HTR-8/SVneo (cell line): ENCODE measurements around the gene COL23A1.
"Not testable (repeated sequence)": the region's sequence is repeated elsewhere in the genome, so short reads cannot be mapped to it uniquely, and the experiment has no call there.

Experiments
- DNase-seq: peaks from one replicate; pipeline ENCODE4 v3.0.0; 2011; ENCODE audit warnings: low spot score, mixed read lengths; ENCODE audit not compliant: insufficient read length
- FAIRE-seq: peaks from 2 replicates; lab custom pipeline; 2011; peaks lifted over from hg19 to GRCh38; lab: Jason Lieb, UNC

The COL23A1 gene

DNA sequence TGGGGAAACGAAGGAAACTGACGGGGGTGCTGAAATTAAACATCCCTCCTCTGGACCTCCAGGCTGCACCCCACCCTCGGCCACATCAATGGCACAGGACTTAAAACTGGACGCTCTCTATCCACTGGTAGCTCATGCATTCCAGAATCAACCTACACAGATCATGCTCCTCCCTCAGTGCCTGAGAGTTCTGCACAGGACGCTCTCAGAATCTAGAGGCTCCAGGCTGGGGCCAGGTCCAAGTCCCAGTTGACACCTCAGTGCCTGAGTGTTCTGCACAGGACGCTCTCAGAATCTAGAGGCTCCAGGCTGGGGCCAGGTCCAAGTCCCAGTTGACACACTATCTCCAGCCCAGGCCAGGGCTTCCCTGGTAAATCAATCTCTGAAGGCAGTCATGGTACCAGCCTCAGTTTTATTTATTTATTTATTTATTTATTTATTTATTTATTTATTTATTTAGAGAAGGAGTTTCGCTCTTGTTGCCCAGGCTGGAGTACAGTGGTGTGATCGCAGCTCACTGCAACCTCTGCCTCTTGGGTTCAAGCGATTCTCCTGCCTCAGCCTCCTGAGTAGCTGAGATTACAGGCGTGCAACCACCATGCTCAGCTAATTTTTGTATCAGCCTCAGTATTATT, 103.2 kb downstream of the COL23A1 start:
- DNase-seq, FAIRE-seq: not testable (repeated sequence)

DNA sequence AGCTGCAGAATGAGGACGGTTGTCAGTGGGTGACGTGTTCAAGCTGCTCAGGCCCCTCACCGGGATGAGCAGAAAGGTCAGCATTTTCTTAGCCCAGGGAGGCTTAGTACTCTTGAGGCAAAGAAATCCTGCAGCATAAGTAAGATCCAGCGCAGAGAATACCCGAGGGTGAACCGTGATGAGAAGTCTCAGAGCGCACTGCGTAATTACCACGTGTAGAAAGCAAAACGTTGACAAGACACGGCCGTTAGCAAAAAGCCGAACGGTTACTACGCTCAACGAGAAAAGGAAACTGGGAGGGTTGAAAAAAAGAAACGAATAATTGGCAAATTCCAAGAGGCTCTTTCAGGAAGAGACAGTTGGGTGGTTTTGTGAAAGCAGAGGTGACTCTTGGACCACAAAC, 104.0 kb downstream of the COL23A1 start:
- DNase-seq: no peak
- FAIRE-seq: no peak

DNA sequence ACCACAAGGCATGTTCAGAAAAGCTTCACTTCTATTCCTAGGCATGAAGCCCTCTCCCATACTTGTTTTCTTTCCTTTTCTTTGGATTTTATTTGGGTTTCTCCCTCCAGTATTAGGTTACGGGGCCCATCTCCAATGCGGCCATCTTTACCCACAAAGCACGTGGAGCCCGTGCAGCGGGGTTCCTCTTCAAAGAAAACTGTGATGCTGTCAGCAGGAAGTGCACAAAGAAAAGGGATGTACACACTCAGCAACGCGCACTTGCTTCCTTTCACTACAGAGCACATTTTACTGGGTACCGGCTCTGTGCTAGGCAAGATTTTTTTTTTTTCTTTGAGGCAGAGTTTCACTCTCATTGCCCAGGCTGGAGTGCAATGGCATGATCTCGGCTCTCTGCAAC, 106.6 kb downstream of the COL23A1 start:
- no peak for FAIRE-seq
- DNase-seq: no peak

DNA sequence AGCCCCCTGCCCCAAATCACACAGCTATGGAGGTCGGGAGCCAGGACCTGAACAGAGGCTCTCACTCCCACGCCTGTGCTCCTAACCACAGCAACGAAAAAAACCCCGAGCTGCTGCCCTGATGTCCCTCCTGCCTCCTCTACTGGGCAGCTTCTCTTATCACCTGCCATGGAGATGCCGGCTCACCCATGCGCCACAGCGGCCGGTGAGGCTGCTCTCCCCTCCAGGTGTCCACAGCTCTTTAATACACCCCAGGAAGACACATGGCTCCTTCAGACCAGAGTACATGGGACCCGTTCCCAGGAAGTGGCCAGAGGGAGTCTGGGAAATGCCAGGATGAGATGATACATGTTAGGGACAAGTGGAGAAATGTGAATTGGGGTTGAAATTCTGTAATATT, 110.9 kb downstream of the COL23A1 start:
- no peak for FAIRE-seq
- DNase-seq: no peak

DNA sequence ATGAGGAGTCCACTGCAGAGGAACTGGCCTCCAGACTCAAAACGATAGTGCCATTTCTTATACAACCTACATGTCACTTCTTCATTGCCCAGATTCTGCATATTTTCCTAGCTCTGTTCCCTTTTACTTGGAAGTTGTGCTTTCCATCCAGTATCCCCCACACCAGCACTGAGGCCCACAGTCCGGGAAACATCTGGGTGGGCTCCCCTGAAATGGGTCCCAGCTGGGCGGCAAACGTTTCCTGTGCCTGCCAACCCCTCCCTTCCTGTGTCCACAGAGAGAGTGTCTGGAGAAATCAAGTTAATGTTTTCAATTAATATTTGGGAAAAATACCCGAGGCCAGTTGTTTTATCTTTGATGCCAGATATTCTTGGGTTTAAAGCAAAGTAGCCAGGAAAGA, 111.8 kb downstream of the COL23A1 start:
- DNase-seq (no peak), FAIRE-seq (no peak)

DNA sequence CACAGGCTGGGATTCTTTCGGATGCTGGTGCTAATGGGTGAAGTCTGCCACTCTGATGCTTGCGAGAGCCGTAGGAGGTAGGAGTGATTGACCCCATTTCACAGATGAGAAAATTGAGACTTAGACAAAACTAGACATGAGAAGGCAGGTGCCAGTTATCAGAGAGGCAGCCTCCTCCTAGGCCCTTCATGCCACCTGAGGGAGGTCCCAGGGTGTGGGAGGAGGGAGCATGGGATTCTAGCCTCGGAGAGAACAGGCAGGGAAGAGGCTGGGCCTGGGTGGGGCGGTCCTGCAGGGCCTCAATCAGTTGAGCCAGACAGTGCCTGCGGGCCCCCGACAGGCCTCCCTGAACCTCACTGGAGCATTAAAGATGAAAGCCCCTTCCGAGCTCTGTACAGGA, 112.4 kb downstream of the COL23A1 start:
- DNase-seq: no peak
- no peak for FAIRE-seq

DNA sequence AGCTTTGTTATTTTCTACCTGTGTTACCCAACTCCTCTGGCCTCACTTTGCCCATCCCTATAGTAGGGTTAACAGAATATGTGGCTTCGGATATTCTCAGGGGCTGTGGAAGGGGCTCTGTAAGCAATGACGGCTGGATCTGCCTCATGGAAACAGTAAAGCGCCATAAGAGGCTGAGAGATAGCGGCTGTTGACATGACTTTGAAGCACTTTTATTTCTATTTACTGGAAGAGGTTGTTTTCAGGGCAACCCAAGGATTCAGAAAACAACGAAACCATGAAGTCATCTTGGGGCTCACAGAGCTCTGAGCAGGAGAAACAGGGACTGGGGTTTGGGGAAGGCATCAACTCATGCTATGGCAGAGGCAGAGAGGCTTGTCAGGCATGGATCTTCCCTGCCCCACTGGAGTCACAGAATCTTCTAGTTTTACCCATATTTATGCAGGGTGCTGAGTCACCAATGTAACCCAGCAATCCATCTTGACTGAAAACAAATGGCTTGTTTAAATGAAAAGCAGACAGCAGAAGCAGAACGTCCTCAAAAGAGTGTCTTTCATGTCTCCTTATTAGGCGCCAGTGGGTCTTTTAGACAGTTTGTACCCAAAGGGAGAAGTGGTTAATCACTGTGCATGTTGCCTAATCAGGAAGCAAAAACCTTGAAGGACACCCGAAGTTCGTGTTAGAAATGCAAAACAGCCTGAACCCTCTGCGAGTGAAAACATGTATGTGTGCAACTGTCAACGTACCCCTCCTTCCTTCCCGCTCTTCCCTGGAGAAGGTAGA, 113.0 kb downstream of the COL23A1 start:
- DNase-seq (no peak), FAIRE-seq (no peak)

DNA sequence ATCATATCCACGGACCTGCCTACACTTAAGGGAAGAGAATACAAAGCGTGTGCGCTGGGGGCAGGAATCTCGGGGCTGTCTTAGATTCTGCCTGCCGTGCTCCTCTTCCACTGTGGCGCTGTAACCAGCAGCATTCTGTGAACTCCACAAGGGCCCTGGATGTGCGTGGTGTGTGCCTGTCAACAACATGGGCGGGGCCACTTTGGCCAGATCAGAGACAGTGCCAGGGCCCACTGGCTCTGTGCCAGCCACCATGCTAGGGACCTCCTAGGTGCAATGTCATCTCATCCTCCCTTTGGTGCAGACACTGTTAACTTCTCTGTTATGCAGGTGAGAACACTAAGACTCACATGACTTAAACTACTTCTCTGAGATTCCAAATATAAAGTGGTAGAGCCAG, 113.7 kb downstream of the COL23A1 start:
- FAIRE-seq (no peak), DNase-seq (no peak)

DNA sequence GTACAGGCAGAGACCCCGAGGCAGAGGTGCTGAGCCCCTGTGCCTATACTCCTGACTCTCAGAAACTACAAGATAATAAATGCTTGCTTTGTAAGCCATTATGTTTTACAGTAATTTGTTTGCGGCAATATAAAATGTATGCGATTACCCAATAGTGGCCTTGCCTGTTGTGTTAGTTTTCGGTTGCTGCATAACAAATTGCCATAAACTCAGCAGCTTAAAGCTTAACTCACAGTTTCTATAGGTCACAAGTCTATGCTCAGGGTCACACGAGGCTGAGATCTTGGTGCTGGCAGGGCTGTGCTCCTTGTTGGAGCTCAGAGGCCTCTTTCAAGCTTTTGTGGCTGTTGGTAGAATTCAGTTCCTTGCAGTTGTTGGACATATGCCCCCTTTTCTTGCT, 114.8 kb downstream of the COL23A1 start:
- FAIRE-seq (no peak), DNase-seq (no peak)

DNA sequence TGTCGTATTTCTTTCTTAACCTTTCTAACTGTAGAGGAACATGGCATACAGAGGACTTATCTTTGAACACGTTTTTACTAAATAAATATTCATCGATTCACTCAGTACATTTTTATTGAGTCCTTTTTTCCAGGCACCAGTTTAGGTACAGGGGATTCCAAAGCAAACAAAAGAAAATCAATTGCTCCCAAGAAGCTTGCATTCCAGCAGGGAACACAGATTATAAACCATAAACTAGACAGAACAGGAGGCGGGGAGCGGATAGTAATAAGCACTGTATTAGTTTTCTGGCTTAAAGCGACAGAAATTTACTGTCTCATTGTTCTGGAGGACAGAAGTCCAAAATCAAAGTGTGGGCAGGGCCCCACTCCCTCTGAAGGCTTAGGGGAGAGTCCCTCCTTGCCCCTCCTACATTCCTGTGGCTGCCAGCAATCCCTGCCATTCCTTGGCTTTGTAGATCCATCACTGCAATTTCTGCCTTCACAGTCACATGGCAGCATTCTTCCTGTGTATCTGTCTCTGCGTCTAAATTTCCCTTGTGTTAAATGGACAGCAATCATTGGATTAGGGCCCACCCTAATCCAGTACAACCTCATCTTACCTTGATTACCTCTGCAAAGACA, 115.5 kb downstream of the COL23A1 start:
- DNase-seq (no peak), FAIRE-seq (no peak)

DNA sequence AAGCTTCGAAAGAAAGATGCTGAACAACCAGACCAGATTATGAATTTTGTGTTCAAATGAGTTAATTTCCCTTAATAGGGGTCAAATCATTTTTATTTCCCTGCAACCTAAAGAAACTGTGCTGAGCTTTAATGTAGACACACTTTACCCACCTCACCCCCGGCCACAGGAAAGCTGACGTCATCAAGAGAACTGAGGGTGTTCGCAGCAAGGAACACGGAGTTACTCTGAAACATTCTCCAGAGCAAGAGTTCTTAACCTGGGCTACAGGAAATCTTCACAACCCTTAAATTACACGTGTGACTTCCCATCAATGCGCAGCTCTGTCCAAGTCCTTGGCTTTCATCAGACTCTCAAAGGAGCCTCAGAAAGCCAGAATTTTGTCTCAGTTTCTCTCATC, 116.3 kb downstream of the COL23A1 start:
- FAIRE-seq: no peak

DNA sequence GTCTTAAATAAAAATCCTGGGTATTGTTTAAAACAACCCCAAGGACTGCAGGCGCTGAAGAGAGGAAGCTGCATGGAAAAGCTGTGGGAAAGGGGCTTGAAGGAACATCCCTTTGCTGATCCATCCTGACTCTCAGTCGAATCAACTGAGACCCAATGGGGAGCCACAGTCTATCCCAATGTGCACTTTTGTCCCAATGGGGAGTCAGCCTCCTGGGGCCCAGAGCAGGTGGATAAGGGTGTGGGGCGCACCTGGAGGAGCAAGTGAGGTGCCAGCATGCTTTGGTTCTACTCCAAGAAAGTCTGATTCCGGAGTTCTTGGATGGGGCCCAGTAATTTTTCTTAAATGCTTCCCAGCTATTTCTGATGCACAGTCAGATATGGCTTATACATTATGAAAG, 118.1 kb downstream of the COL23A1 start:
- FAIRE-seq: no peak
- no peak for DNase-seq

More for the DNA sequence above, 116.3 kb downstream of the COL23A1 start:
- no peak for DNase-seq

DNA sequence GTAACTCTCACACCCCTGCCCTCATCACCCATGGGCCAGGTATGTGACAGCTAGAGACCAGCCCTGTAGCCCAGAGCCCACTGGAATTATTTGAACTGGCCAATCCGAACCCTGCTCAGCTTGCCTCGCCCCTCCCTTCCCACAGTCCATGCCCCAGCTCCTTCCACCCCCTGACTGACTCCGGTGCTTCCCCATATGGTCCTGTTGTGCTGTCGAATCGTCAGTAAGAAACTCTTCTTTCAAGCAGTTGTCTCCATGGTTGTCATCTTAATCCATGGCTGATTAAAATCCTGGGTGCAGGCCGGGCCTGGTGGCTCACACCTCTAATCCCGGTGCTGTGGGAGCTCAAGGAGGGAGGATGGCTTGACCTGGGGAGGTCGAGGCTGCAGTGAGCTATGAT, 118.5 kb downstream of the COL23A1 start:
- FAIRE-seq (no peak), DNase-seq (no peak)

DNA sequence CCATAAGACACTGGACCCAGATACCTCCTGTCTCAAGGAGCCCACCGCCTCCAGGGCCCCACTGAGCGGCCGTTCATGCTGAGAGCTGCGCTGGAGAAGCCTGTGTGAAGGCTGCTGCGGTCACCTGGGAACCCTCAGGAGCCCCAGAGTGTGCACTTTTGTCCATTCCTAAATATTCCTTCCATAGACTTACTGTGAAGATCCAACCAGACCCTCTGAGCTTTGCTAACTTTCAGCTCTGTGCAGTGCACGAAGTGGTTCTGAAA, 119.5 kb downstream of the COL23A1 start:
- FAIRE-seq (no peak), DNase-seq (no peak)

DNA sequence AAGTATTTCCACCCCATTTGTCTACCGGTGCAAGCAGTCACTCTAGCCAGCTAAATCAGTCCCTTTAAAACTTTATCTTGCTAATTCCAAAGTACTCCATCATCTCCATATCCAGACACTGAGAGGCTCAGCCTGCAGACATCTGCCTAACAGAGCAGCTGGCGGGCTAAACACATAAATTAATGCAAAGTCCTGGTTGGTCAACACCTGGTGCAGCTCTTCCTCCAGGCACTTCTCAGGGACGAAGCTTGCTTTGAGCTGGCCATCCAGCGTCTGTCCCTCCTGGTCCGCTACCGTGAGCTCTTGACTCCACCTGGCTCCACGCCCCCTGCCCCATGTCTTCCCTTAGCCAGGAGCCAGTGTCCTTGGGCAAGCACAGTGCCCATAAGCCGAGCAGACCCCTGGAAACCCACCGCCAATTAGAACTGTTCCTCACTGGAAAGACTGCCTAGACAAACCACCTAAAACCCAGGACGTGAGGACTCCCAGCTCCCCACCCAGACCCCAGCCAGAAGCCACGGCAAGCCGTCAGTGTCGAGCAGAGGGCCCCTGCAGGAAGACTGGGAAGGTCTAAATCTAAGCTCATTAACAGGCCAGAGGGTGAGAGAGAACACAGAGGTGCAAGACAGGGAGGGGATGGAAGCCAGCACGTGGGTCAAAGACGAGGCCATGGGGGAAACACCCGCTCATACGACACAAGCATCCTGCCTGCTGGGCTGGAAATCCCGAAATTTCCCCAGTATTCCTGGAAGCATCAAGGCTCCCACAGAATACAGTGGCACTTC, 120.0 kb downstream of the COL23A1 start:
- DNase-seq (no peak), FAIRE-seq (no peak)

DNA sequence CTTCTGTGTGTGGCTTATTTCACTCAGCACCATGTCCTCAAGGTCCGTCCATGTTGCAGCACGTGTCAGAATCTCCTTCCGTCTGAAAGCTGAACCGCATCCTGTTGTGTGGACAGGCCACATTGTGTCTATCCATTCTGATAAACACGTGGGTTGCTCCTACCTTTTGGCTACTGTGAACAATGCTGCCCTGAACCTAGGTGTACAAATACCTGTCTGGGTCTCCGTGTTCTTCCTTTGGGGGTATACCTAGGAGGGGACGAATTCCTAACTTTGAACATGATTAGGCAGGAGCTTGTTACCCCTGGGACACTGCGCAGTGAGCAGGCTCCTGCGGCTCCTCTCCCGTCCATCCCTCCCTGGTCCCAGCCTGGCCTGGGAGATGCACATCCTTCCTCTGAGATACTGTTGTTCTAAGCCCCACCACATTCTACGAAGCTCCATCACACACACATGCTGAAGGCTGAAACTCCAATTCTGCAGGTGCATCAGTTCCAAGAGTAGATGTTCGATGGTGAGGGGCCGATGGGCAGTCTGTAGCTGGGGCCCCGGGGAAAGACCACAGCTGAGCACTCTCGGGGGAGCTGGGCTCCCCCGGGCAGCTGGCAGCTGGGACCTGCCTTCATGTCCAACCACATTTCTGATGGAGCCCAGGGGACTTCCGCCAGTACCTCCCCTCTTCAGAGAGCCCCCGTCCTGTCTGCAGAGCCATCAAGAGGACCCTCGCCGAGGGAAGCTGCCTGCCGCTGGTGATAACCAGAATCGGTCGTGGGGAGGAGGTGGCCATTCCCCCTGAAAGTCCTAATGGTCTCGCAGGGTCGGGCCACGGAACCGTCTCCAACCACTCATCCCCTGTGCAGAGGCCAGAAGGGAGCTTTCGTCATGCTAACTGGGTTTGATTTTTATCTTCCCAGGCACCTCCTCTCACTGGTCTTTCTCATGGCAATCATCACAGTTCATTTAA, 120.9 kb downstream of the COL23A1 start:
- DNase-seq: no peak
- no peak for FAIRE-seq

DNA sequence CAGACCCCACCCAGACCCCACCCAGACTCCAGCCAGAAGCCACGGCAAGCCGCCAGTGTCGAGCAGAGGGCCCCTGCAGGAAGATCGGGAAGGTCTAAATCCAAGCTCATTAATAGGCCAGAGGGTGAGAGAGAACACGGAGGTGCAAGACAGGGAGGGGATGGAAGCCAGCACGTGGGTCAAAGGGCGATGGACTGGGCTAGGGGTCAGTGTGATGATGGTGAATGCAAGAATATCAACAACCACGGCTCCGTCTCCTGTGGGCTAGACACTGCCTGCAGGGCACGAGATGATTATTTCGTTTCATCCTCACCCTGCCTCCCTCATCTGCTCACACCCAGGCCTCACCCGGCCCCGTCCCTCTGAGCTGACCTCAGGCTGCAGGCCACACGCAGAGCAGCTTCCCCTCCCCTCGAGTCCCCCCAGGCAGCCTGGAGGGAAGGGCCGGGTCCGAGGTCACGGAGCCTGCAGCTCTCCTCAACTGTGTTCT, 122.0 kb downstream of the COL23A1 start:
- no peak for FAIRE-seq
- DNase-seq: no peak

DNA sequence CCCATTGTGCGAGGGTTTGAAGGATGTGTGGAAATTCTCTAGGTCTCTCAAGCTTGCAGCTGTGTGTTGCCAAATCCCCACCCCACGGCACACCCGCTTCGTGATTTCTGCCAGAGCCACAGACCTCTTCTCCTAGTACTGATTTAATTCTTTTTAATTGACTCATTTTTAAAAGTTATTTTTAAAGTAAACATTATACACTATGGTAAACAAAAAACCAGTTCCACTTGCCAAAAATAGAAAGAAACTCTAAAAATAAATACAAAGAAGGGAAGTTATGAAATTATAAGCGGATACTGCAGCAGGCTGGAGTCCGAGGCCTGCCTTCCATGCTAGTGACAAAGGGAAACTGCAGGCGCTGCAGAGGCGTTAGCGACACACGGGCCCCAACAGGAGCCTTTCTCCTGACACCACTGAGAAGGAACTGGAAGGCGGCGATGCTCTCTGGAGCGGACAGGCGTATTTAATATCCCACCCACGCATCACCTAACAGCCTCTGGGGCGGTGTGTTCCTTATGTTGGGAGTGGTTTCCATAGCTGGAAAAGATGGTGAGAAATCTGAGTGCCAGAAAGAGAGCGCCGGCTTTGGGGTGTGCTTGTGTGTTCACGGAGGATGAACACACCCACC, 122.5 kb downstream of the COL23A1 start:
- no peak for FAIRE-seq
- no peak for DNase-seq

DNA sequence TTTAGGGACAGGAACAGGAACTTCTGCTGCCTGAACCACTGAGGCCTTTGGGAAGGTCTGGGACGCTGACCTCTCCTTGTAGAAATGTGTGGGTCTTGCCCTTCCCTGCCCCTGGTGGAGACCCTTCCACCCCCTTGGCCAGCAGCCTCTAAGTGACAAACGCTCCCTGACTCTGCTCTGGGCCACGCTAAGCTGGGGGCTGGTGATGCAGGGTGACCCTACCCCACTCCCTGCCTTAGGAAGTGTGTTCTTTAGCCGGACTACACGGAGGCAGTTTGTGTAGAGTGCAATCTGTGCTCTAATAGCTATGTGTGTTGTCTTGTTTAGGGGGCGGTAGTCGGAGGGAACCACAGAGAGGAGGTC, 123.0 kb downstream of the COL23A1 start:
- FAIRE-seq: no peak
- no peak for DNase-seq
